K562 (cell line): ENCODE results near the gene SORT1. TPM values are rescaled to one million over a fixed set of nuclear protein-coding genes. Genes with fewer than 3 reads are reported as not detected.
A peak's percentile ranks its signal among the peaks of the same experiment; 100 is the strongest.

Source experiments
- ADNP ChIP-seq: fragments of 200-800 bp; sonication (Bioruptor generic); IDR thresholded peaks from 2 replicates; pipeline ENCODE4 v1.6.1; 2016; ENCODE audit warnings: missing genetic modification characterization, missing compliant biosample characterization
- BRD9 ChIP-seq: fragments of 450-650 bp; IDR thresholded peaks from 2 replicates; pipeline ENCODE4 v1.6.1; 2018; ENCODE audit warnings: low read depth; ENCODE audit not compliant: partially characterized antibody
- CSDE1 ChIP-seq, 2 experiments: fragments of 450-650 bp; IDR thresholded peaks; 2 replicates each; pipeline ENCODE4 v1.6.1; 2016; ENCODE audit warnings: mild to moderate bottlenecking in 1 of 2
- HMG20B ChIP-seq: fragments of 250-450 bp; sonication (Bioruptor Pico); IDR thresholded peaks from 2 replicates; pipeline ENCODE4 v1.5.0; 2021; ENCODE audit warnings: mild to moderate bottlenecking
- HNRNPUL1 ChIP-seq: fragments of 200-400 bp; formaldehyde crosslinking; IDR thresholded peaks from 2 replicates; pipeline ENCODE4 v1.6.1; 2017; ENCODE audit warnings: low read length
- MCM2 ChIP-seq: fragments of 450-650 bp; IDR thresholded peaks from 2 replicates; pipeline ENCODE4 v1.6.1; 2017; ENCODE audit warnings: low read depth, mild to moderate bottlenecking
- POLR3G ChIP-seq: IDR thresholded peaks from 2 replicates; pipeline ENCODE4 v1.6.1; 2011; ENCODE audit not compliant: insufficient read length, insufficient replicate concordance; ENCODE audit errors: extremely low read depth
- polyA plus RNA-seq, 8 experiments: library from polyadenylated mRNA; depleted of rRNA in 4 of 8; stranded (reverse) in 5 of 8; unstranded in 3 of 8; fragments of >200 nt; fragmentation: Nextera tagmentation in 2 of 8; fragmentation: Illumina TruSeq in 1 of 8; extraction: Ambion mirVana in 2 of 8; extraction: Trizol in 1 of 8; gene quantifications; 2 replicates each; pipeline versions ENCODE4 v1.2.1 to v1.2.3, GENCODE V29; 2011 to 2014; ENCODE audit warnings: inconsistent platforms in 1 of 8, missing spikeins in 1 of 8
- total RNA-seq, 7 experiments: library from RNA; depleted of rRNA in 6 of 7; stranded (reverse); fragments of >200 nt in 6 of 7; fragmentation: Illumina TruSeq in 2 of 7; extraction: Trizol in 2 of 7; gene quantifications; 2 replicates each; pipeline versions ENCODE4 v1.2.1 to v1.2.3, GENCODE V29; 2011 to 2021; ENCODE audit warnings: low replicate concordance in 1 of 7
- TF ChIP-seq, protein P1 (sequence below): fragments of 250-450 bp; sonication (Bioruptor Pico); IDR thresholded peaks from 2 replicates; pipeline ENCODE4 v1.5.0; 2021; ENCODE audit warnings: mild to moderate bottlenecking, borderline replicate concordance
- TF ChIP-seq, protein P2 (sequence below): fragments of 200-600 bp; sonication (generic); IDR thresholded peaks from one replicate; pipeline ENCODE4 v1.6.1; 2012; ENCODE audit warnings: mild to moderate bottlenecking, low read depth, low read length, inconsistent platforms
- TF ChIP-seq, protein P3 (sequence below): fragments of 250-450 bp; sonication (Bioruptor Pico); IDR thresholded peaks from 2 replicates; pipeline ENCODE4 v1.8.0; 2022; ENCODE audit warnings: moderate library complexity, mild to moderate bottlenecking, inconsistent platforms
- TF ChIP-seq, protein P4 (sequence below): fragments of 450-650 bp; formaldehyde crosslinking; IDR thresholded peaks from 2 replicates; pipeline ENCODE4 v1.4.0; 2020; ENCODE audit warnings: mild to moderate bottlenecking, moderate library complexity

SORT1 gene
- total and polyA plus RNA-seq, 9 of the 15 experiments (the other 6 are each of a cell fraction or from before 2014, with no cell fraction given) = 27.4 to 112 (median 65.0) TPM

DNA sequence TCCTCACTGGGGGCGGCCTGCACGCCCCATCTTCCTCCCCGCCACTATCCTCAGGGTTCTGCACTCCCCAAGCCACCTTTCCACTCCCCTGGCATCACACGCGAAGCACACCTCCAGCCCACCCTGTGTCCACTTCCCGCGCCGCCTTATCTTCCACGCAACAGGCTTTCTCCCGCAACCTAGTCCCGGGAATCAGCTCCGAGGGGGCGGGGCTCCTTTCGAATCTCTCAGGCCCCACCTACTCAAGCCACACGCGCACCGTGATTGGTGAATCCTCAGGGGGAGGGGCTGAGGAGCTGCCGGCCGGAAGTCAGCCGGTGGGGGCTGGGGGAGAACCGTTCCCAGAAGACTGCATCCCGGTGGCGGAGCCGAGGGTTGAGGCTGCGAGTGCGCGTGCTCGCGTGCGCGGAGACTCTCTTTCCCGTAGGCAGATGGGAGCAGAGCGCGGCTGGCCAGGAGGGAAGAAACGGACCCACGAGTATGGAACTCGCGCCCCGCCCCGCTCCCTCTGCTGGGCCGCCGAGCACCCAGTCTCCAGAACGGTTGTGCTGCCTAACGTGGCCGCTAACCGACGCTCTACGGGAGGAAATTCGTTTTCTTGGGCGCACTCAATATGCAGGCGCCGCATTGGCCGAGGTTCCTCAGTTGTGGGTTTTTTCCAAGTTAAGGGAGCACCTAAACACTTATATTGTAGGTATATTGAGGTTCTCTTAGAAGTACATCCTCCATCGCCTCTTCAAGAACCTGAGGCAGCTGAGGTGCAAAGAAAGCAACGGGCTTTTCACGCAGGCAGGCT, 114.6 kb downstream of the SORT1 start, which contains the start of gene PSRC1 (continued):
- TF ChIP-seq, protein P1, sequence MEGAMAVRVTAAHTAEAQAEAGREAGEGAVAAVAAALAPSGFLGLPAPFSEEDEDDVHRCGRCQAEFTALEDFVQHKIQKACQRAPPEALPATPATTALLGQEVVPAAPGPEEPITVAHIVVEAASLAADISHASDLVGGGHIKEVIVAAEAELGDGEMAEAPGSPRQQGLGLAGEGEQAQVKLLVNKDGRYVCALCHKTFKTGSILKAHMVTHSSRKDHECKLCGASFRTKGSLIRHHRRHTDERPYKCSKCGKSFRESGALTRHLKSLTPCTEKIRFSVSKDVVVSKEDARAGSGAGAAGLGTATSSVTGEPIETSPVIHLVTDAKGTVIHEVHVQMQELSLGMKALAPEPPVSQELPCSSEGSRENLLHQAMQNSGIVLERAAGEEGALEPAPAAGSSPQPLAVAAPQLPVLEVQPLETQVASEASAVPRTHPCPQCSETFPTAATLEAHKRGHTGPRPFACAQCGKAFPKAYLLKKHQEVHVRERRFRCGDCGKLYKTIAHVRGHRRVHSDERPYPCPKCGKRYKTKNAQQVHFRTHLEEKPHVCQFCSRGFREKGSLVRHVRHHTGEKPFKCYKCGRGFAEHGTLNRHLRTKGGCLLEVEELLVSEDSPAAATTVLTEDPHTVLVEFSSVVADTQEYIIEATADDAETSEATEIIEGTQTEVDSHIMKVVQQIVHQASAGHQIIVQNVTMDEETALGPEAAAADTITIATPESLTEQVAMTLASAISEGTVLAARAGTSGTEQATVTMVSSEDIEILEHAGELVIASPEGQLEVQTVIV (CRISPR knock-in tag) = no peak
- TF ChIP-seq MCM2 (no peak), HNRNPUL1 (no peak), CSDE1 (IDR thresholded peaks at IDR 0.05) (no peak), BRD9 (peak; percentile 95), ADNP (tag) (no peak), POLR3G (no peak), HMG20B (CRISPR knock-in tag) (no peak)
- TF ChIP-seq, protein P2, sequence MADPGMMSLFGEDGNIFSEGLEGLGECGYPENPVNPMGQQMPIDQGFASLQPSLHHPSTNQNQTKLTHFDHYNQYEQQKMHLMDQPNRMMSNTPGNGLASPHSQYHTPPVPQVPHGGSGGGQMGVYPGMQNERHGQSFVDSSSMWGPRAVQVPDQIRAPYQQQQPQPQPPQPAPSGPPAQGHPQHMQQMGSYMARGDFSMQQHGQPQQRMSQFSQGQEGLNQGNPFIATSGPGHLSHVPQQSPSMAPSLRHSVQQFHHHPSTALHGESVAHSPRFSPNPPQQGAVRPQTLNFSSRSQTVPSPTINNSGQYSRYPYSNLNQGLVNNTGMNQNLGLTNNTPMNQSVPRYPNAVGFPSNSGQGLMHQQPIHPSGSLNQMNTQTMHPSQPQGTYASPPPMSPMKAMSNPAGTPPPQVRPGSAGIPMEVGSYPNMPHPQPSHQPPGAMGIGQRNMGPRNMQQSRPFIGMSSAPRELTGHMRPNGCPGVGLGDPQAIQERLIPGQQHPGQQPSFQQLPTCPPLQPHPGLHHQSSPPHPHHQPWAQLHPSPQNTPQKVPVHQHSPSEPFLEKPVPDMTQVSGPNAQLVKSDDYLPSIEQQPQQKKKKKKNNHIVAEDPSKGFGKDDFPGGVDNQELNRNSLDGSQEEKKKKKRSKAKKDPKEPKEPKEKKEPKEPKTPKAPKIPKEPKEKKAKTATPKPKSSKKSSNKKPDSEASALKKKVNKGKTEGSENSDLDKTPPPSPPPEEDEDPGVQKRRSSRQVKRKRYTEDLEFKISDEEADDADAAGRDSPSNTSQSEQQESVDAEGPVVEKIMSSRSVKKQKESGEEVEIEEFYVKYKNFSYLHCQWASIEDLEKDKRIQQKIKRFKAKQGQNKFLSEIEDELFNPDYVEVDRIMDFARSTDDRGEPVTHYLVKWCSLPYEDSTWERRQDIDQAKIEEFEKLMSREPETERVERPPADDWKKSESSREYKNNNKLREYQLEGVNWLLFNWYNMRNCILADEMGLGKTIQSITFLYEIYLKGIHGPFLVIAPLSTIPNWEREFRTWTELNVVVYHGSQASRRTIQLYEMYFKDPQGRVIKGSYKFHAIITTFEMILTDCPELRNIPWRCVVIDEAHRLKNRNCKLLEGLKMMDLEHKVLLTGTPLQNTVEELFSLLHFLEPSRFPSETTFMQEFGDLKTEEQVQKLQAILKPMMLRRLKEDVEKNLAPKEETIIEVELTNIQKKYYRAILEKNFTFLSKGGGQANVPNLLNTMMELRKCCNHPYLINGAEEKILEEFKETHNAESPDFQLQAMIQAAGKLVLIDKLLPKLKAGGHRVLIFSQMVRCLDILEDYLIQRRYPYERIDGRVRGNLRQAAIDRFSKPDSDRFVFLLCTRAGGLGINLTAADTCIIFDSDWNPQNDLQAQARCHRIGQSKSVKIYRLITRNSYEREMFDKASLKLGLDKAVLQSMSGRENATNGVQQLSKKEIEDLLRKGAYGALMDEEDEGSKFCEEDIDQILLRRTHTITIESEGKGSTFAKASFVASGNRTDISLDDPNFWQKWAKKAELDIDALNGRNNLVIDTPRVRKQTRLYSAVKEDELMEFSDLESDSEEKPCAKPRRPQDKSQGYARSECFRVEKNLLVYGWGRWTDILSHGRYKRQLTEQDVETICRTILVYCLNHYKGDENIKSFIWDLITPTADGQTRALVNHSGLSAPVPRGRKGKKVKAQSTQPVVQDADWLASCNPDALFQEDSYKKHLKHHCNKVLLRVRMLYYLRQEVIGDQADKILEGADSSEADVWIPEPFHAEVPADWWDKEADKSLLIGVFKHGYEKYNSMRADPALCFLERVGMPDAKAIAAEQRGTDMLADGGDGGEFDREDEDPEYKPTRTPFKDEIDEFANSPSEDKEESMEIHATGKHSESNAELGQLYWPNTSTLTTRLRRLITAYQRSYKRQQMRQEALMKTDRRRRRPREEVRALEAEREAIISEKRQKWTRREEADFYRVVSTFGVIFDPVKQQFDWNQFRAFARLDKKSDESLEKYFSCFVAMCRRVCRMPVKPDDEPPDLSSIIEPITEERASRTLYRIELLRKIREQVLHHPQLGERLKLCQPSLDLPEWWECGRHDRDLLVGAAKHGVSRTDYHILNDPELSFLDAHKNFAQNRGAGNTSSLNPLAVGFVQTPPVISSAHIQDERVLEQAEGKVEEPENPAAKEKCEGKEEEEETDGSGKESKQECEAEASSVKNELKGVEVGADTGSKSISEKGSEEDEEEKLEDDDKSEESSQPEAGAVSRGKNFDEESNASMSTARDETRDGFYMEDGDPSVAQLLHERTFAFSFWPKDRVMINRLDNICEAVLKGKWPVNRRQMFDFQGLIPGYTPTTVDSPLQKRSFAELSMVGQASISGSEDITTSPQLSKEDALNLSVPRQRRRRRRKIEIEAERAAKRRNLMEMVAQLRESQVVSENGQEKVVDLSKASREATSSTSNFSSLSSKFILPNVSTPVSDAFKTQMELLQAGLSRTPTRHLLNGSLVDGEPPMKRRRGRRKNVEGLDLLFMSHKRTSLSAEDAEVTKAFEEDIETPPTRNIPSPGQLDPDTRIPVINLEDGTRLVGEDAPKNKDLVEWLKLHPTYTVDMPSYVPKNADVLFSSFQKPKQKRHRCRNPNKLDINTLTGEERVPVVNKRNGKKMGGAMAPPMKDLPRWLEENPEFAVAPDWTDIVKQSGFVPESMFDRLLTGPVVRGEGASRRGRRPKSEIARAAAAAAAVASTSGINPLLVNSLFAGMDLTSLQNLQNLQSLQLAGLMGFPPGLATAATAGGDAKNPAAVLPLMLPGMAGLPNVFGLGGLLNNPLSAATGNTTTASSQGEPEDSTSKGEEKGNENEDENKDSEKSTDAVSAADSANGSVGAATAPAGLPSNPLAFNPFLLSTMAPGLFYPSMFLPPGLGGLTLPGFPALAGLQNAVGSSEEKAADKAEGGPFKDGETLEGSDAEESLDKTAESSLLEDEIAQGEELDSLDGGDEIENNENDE = no peak
- TF ChIP-seq, protein P3, sequence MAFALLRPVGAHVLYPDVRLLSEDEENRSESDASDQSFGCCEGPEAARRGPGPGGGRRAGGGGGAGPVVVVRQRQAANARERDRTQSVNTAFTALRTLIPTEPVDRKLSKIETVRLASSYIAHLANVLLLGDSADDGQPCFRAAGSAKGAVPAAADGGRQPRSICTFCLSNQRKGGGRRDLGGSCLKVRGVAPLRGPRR (CRISPR knock-in tag) = no peak
- TF ChIP-seq, protein P4, sequence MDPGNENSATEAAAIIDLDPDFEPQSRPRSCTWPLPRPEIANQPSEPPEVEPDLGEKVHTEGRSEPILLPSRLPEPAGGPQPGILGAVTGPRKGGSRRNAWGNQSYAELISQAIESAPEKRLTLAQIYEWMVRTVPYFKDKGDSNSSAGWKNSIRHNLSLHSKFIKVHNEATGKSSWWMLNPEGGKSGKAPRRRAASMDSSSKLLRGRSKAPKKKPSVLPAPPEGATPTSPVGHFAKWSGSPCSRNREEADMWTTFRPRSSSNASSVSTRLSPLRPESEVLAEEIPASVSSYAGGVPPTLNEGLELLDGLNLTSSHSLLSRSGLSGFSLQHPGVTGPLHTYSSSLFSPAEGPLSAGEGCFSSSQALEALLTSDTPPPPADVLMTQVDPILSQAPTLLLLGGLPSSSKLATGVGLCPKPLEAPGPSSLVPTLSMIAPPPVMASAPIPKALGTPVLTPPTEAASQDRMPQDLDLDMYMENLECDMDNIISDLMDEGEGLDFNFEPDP (CRISPR knock-in tag) = 0 out of 2 replicates have a peak, but pooled peaks have one; percentile 69
